Fibroblast of lung (primary cell): ENCODE measurements around the gene PGAP3. TPM values are rescaled to one million over a fixed set of nuclear protein-coding genes. Genes with fewer than 3 reads are reported as not detected.

Source experiments
- DNase-seq, 2 donors: peaks; one replicate each; pipeline versions ENCODE4 v3.0.0 to v3.0.0-alpha.2; 2010; ENCODE audit warnings: low read depth in 2 of 2
- H2AFZ ChIP-seq: 2 replicates; pipeline ENCODE4 v1.5.1; 2012; ENCODE audit warnings: low read length, control low read depth, inconsistent platforms
- H3K27ac ChIP-seq: 2 replicates; pipeline ENCODE4 v1.5.1; 2011; ENCODE audit warnings: low read length, control low read depth; ENCODE audit not compliant: insufficient read depth
- H3K27me3 ChIP-seq: 2 replicates; pipeline ENCODE4 v1.5.1; 2011; ENCODE audit warnings: mild to moderate bottlenecking, low read length; ENCODE audit not compliant: control insufficient read depth, insufficient read depth
- H3K36me3 ChIP-seq: 2 replicates; pipeline ENCODE4 v1.5.1; 2011; ENCODE audit warnings: low read length; ENCODE audit not compliant: control insufficient read depth, insufficient read depth
- H3K4me1 ChIP-seq: 2 replicates; pipeline ENCODE4 v1.5.1; 2011; ENCODE audit warnings: low read length; ENCODE audit not compliant: control insufficient read depth, insufficient read depth; ENCODE audit errors: extremely low read depth
- H3K4me2 ChIP-seq: 2 replicates; pipeline ENCODE4 v1.5.1; 2011; ENCODE audit warnings: low read length, control low read depth; ENCODE audit not compliant: insufficient read depth; ENCODE audit errors: extremely low read depth
- H3K4me3 ChIP-seq, 4 experiments: fragments of 200-600 bp in 1 of 4; sonication (generic) in 1 of 4; replicated peaks in 1 of 4; 2 replicates each; pipeline ENCODE4 v1.5.1; 2011 to 2016; ENCODE audit warnings: low read length in 4 of 4, low read depth in 3 of 4, mild to moderate bottlenecking in 3 of 4, control low read depth in 2 of 4, inconsistent platforms in 1 of 4, mixed read lengths in 1 of 4; ENCODE audit not compliant: insufficient read depth in 1 of 4; ENCODE audit errors: control extremely low read depth in 1 of 4
- H3K79me2 ChIP-seq: 2 replicates; pipeline ENCODE4 v1.5.1; 2012; ENCODE audit warnings: mild to moderate bottlenecking, low read length, inconsistent platforms; ENCODE audit not compliant: control insufficient read depth, insufficient read depth
- H3K9ac ChIP-seq: 2 replicates; pipeline ENCODE4 v1.5.1; 2011; ENCODE audit warnings: mild to moderate bottlenecking, low read length, control low read depth; ENCODE audit not compliant: insufficient read depth
- H3K9me3 ChIP-seq: 2 replicates; pipeline ENCODE4 v1.5.1; 2012; ENCODE audit warnings: low read depth, low read length; ENCODE audit not compliant: control insufficient read depth, insufficient read depth
- H4K20me1 ChIP-seq: 2 replicates; pipeline ENCODE4 v1.5.1; 2011; ENCODE audit warnings: low read length; ENCODE audit not compliant: control insufficient read depth, insufficient read depth; ENCODE audit errors: extremely low read depth
- CTCF ChIP-seq, 2 donors: IDR thresholded peaks in 1 of 2; conservative IDR thresholded peaks in 1 of 2; 1 replicate in 1 of 2; 2 replicates in 1 of 2; pipeline ENCODE4 v1.5.1; 2011 to 2012; ENCODE audit warnings: low read length in 2 of 2, control low read depth in 1 of 2, inconsistent platforms in 1 of 2, low read depth in 1 of 2, mild to moderate bottlenecking in 1 of 2
- EZH2 ChIP-seq: IDR thresholded peaks from 2 replicates; pipeline ENCODE4 v1.5.1; 2012; ENCODE audit warnings: low read length, control low read depth, mild to moderate bottlenecking; ENCODE audit errors: missing control alignments
- polyA plus RNA-seq, 2 donors: library from polyadenylated mRNA; depleted of rRNA in 1 of 2; stranded (reverse) in 1 of 2; unstranded in 1 of 2; fragments of >200 nt; gene quantifications; 2 replicates each; pipeline ENCODE4 v1.2.1, GENCODE V29; 2011 to 2012; ENCODE audit warnings: missing spikeins in 1 of 2
- total RNA-seq: library from RNA; depleted of rRNA; stranded (reverse); fragments of >200 nt; gene quantifications from 2 replicates; pipeline ENCODE4 v1.2.1, GENCODE V29; 2014

Gene PGAP3
- total and polyA plus RNA-seq, 2 donors (not counting 1 experiment from before 2014, with no cell fraction given): 7.9 to 8.8 TPM

DNA sequence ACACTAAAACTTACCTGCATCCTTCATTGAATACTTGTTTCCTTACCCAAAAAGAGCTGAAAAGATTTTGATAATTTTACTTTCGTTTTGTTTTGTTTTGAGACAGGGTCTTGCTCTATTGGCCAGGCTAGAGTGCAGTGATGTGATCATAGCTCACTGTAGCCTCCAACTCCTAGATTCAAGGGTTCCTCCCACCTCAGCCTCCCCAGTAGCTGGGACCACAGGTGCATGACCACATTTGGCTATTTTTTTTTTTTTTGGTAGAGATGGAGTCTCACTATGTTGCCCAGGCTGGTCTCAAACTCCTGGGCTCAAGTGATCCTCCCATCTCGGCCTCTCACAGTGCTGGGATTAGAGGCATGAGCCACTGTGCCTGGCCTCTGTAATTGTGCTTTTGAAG is 32.8 kb downstream of the PGAP3 start:
- Histone ChIP-seq H3K36me3 (no peaks in the 10 kb centered on the region), H3K9ac (no peak overlapping the region), H3K79me2 (no peaks in the 10 kb centered on the region), H2AFZ (no peak overlapping the region), H3K27ac (no peak overlapping the region), H3K9me3 (no peaks in the 10 kb centered on the region), H4K20me1 (no peaks in the 10 kb centered on the region), H3K4me3 (no peak overlapping the region), H3K4me1 (no peaks in the 10 kb centered on the region), H3K27me3 (no peaks in the 10 kb centered on the region), H3K4me2 (no peak overlapping the region)
- TF ChIP-seq CTCF (conservative IDR thresholded peaks at IDR 0.05 in 1 of 2, IDR thresholded peaks at IDR 0.05 in 1 of 2; ENCODE audit: low read depth in 1 of 2, low read length in 2 of 2): no peak
- TF ChIP-seq EZH2: no peak
- DNase-seq: no peak

- H3K79me2 ChIP-seq: no peaks in the 10 kb centered on the region
- H3K27ac ChIP-seq: no peak overlapping the region
- no peak overlapping the region for H3K9ac ChIP-seq
- H3K9me3 ChIP-seq: no peaks in the 10 kb centered on the region
- TF ChIP-seq EZH2 (no peak), CTCF (conservative IDR thresholded peaks at IDR 0.05 in 1 of 2, IDR thresholded peaks at IDR 0.05 in 1 of 2; ENCODE audit: low read depth in 1 of 2, low read length in 2 of 2) (peak; percentile 79 to 88)
- no peak overlapping the region for H3K4me2 ChIP-seq
- H3K27me3 ChIP-seq: no peaks in the 10 kb centered on the region
- no peak overlapping the region for H3K4me3 ChIP-seq
- H3K36me3 ChIP-seq: no peaks in the 10 kb centered on the region
- H4K20me1 ChIP-seq: no peaks in the 10 kb centered on the region
- peak in 1 of 2 donors; percentile 37 for DNase-seq
- no peaks in the 10 kb centered on the region for H3K4me1 ChIP-seq
- no peak overlapping the region for H2AFZ ChIP-seq
These were observed 34.1 kb downstream of the PGAP3 start for GRCh38 chr17:39653662-39654331.

DNA sequence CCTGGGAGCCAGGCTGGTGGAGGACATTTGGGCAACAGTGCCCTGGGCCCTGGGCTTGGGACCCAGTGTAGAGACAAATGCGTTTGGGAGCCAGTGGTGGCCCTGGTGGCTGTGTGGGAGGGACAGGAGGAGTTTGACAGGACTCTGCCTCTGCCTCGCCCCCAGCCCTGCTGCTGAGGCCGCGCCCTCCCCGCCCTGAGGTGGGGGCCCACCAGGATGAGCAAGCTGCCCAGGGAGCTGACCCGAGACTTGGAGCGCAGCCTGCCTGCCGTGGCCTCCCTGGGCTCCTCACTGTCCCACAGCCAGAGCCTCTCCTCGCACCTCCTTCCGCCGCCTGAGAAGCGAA is 34.6 kb downstream of the PGAP3 start:
- TF ChIP-seq CTCF (conservative IDR thresholded peaks at IDR 0.05 in 1 of 2, IDR thresholded peaks at IDR 0.05 in 1 of 2; ENCODE audit: low read depth in 1 of 2, low read length in 2 of 2): no peak
- Histone ChIP-seq H3K36me3 (no peaks in the 10 kb centered on the region), H3K9ac (no peak overlapping the region), H2AFZ (no peak overlapping the region), H3K4me1 (no peaks in the 10 kb centered on the region), H3K4me3 (no peak overlapping the region), H3K27me3 (no peaks in the 10 kb centered on the region), H3K9me3 (no peaks in the 10 kb centered on the region), H3K27ac (no peak overlapping the region), H3K4me2 (no peak overlapping the region), H4K20me1 (no peaks in the 10 kb centered on the region), H3K79me2 (no peaks in the 10 kb centered on the region)
- no peak for DNase-seq
